ENCODE measurements around the gene PID1.
"Not testable (repeated sequence)": the region's sequence is repeated elsewhere in the genome, so short reads cannot be mapped to it uniquely, and the experiment has no call there.

PID1 gene

GRCh38 chr2:229212241-229212640, 58.8 kb downstream of the PID1 start:
- no peak for DNase-seq (ENCODE audit: low read depth)

- no peak for DNase-seq (ENCODE audit: low read depth)
Observed at GRCh38 chr2:229210641-229211040, 60.4 kb downstream of the PID1 start.

GRCh38 chr2:229206548-229206947, 64.5 kb downstream of the PID1 start:
- no peak for DNase-seq (ENCODE audit: low read depth)

GRCh38 chr2:229205704-229206103, 65.4 kb downstream of the PID1 start:
- DNase-seq (ENCODE audit: low read depth): no peak

DNA sequence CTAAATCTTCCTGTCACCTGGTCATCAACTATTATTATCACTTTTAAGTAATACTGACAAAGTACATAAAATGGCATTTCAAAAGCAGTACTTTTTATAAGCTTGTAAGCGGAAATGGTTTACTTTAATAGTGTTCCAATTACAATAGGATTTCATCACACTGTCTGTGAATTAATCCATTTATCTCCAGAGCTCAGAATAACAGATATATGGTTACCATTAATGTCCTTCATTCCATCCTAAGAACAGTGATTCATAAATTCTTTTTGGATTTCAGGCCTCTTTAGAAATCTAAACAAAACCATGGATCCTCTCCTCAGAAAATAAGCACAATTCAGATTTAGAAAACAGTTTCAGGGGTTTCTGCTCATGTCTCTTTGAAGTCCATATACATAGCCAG, 68.4 kb downstream of the PID1 start:
- DNase-seq (ENCODE audit: low read depth): no peak

DNA sequence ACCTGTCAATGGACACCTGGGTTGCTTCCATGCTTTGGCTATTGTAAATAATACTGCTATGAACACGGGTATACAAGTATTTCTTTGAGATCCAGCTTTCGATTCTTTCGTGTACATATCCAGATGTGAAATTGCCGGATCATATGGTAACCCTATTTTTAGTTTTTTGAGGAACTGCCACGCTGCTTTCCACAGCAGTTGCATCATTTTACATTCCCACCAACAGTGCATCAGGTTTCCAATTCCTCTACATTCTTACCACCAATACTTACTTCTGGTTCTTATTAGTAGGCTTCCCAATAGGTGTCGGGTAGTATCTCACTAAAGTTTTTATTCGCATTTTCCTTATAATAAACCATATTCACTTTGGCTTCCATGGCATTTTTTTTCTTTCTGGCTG, 69.6 kb downstream of the PID1 start:
- DNase-seq (ENCODE audit: low read depth): no peak

DNA sequence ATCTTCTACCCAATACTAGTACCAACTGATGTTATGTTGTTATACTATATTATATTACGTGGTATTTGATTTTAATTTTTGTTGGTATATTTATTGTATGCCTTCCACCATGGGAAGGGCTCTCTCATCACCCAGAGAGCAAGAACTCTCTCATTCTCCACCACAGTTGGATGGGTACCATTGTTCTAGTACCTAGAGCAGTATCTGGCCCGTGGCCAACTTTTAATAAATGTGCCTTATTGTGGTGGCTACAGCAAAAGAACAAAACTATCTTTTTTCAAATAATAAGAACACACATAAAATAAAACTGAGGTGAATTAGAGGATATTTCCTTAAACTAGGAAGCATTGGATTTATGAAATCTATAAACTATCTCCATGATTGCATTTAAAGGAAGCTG, 71.8 kb downstream of the PID1 start:
- no peak for DNase-seq (ENCODE audit: low read depth)

DNA sequence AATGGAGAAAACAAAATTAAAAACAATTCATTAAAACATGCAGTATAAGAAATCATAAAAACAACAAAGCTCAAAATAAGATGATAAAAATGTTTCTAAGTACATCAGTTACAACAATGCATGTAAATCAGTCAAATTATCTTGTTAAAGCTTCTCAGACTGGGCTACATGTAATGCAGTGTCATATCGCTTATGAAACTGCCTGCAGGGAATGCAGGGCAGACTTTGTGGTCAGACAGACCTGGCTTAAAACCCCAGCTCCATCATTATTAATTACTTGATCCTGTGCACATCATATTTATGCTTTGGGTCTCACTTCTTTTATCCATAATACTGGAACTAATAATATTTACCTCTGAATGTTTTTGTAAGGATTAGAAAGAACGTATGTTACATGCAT, 74.6 kb downstream of the PID1 start:
- DNase-seq (ENCODE audit: low read depth): no peak

DNA sequence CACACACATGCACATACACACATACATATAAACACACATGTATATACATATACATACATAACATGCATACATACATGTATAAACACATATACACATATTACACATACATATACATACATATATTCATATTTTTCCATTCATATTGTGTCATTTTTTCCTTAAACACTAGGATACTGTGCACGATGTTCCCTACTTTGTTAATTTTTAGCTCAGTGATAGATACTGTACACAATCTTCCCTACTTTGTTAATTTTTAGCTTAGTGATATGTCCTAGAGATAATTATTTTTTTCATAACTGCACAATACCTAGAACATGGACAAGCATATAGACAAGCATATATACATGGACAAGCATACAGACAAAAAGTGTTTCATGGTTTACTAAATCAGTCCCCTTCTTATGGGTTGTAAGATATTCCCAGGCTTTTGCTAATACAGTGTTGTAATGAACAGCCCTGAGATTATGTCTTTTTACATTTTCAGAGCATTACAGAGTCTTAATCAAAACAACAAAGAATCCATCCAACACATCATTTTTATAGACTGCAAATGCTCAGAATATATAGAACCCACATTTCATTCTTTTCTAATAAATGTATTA, 75.6 kb downstream of the PID1 start:
- DNase-seq (ENCODE audit: low read depth): no peak

DNA sequence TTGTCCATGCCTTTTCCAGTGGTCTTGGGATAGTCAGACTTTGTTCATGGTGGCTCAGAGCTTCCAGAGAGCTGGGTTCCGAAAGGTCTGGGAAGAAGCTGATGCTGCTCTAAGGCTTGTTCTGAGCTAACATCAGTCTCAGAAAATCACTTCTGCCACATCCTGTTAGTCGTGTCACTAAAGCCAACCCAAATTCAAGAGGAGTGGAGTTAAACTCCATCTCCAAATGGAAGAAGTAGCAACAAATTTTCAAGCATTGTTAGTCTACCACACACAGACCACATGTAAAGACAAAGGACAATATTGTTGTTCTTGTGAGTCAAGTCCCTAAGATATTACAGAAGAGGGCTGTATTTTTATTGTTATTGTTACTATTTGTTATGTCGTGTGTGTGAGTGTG, 77.8 kb downstream of the PID1 start:
- DNase-seq (ENCODE audit: low read depth): no peak

- DNase-seq (ENCODE audit: low read depth): no peak
Observed at GRCh38 chr2:229191413-229191812, 79.7 kb downstream of the PID1 start.

GRCh38 chr2:229187123-229187522, 84.0 kb downstream of the PID1 start:
- DNase-seq (ENCODE audit: low read depth): not testable (repeated sequence)

DNA sequence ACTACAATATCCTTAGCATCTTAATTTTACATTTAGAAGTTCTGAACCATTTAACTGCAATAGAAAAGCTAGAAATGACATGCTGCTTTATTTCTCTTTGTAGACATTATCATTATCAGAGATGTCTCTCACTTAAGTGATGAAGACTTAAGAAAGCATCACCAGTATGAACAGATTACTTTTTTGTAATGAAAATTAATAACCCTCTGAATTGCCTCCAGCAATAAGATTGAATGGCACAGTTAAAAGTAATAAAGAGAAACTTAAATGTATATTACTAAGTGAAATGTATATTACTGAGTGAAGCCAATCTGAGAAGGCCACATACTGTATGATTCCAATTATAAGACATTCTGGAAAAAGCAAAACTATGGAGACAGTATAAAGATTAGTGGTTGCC, 89.4 kb downstream of the PID1 start:
- DNase-seq (ENCODE audit: low read depth): no peak

- DNase-seq (ENCODE audit: low read depth): no peak
Observed at GRCh38 chr2:229180658-229181057, 90.4 kb downstream of the PID1 start.

- DNase-seq (ENCODE audit: low read depth): no peak
Observed at GRCh38 chr2:229179628-229180027, 91.5 kb downstream of the PID1 start.

DNA sequence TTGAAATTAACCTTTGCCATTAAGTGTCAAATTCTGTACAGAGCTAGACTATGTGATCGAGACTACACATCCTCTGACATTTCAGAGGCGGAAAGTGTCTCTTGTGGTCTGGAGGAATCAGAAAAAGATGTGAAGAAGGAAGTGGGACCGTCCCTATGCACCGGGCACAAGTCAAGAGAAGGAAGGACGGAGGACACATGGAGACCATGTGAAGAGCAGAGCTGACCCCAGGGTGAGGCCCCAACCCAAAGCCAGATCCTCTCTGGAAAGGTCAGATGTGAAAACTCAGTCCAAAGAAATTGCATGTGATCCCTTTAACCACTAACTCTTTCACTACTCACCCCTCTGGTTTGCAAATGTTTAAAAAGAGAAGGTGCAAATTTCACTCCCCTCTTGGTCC, 92.4 kb downstream of the PID1 start:
- no peak for DNase-seq (ENCODE audit: low read depth)

GRCh38 chr2:229178117-229178516, 93.0 kb downstream of the PID1 start:
- no peak for DNase-seq (ENCODE audit: low read depth)

DNA sequence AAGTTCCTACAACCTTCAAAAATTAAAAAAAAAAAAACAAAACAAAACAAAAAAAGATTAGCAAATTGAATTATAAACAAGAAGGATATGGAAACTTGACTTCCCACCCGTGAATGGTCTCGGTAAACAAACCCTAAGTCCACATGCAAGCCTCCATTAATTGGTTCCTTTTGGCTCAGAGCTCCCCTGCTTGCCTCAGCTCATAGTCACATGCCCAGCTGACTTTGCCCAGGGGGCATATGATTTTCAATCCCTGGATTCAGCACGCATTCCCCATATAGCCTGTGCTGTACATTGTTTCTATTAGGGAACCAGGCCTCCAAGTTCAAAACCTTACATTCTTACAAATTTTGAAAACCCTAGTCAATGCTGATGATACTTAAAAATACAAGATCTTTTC, 95.0 kb downstream of the PID1 start:
- DNase-seq (ENCODE audit: low read depth): no peak

GRCh38 chr2:229175497-229175863, 95.6 kb downstream of the PID1 start:
- no peak for DNase-seq (ENCODE audit: low read depth)

DNA sequence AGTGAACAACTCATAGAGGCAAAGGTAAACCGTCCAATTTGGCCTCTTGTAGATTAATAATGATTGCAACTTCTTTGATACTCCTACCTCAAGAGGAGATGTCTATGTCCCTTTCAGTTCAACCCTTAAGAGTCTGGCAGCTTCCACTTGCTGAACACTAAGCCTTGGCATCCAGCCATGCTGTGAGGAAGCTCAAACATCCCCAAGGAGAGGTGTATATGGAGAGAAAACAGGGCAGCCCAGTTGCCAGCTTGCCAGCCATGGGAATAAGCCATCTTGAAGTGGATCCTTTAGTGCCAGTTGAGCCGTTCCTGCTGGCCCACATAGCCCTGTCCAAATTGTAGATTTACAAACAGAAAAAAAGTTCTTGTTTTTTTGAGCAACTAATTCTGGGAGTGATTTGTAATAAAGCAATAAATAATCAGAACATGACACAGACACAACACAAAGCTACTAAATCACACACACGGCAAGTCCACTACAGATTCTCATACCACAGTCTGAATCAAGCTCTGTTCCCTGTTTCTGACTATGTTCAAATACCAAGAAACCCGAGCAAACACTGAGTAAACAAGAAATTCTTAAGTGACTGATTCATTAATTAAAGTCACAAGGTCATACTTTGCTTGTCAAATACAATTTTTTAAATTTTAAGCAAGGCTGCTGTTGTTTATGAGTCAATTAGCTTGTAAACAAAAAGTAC, 96.1 kb downstream of the PID1 start:
- DNase-seq (ENCODE audit: low read depth): no peak

- DNase-seq (ENCODE audit: low read depth): no peak
Observed at GRCh38 chr2:229173825-229174359, 97.2 kb downstream of the PID1 start.

- DNase-seq (ENCODE audit: low read depth): no peak
Observed at GRCh38 chr2:229170916-229171315, 100.2 kb downstream of the PID1 start.

DNA sequence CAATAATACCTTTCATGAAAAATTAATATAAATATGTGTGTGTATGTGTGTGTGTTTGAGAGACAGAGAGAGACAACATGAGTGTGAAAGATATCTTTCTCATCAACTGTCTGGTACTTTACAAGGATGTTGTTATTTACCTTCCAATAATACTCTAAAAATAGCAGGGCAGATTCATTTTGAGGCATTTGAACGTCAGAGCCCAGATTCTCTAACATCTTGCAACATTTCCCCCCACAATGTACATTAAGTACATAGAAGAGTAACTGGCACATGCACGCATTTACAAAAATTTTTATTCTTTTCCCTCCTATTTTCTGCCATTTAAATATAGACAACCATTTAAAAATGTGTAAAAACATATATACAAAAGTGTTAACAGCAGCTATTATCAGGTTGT, 100.9 kb downstream of the PID1 start:
- DNase-seq (ENCODE audit: low read depth): no peak

GRCh38 chr2:229169751-229170150, 101.3 kb downstream of the PID1 start:
- DNase-seq (ENCODE audit: low read depth): no peak
